Right renal pelvis (tissue), 4 donors: Measurements from ENCODE around the gene MAP1B. TPM values are rescaled to one million over a fixed set of nuclear protein-coding genes. Genes with fewer than 3 reads are reported as not detected.

Source experiments
- DNase-seq, 4 donors: peaks; one replicate each; pipeline ENCODE4 v3.0.0-alpha.2; 2013; ENCODE audit warnings: low read depth in 4 of 4, low spot score in 3 of 4, missing footprints in 1 of 4
- polyA plus RNA-seq, 4 donors: library from polyadenylated mRNA; unstranded; fragments of 120-200 nt; gene quantifications; one replicate each; pipeline ENCODE4 v1.2.1, GENCODE V29; 2013; ENCODE audit not compliant: insufficient read length in 4 of 4

MAP1B gene
- polyA plus RNA-seq, 4 donors = 12.7 to 23.3 (median 13.9) TPM

- no peak for DNase-seq
Measured at GRCh38 chr5:72184408-72184807, 77.1 kb downstream of the MAP1B start.

- no peak for DNase-seq
Measured at GRCh38 chr5:72185496-72186329, 78.4 kb downstream of the MAP1B start.

GRCh38 chr5:72187388-72188075, 80.3 kb downstream of the MAP1B start:
- DNase-seq = no peak

GRCh38 chr5:72188166-72188565, 80.9 kb downstream of the MAP1B start:
- no peak for DNase-seq

GRCh38 chr5:72189146-72189545, 81.9 kb downstream of the MAP1B start:
- DNase-seq = no peak

- DNase-seq = no peak
Measured at GRCh38 chr5:72191404-72191803, 84.1 kb downstream of the MAP1B start.

GRCh38 chr5:72194846-72195245, 87.6 kb downstream of the MAP1B start:
- no peak for DNase-seq

GRCh38 chr5:72195581-72195980, 88.3 kb downstream of the MAP1B start:
- no peak for DNase-seq

- DNase-seq = no peak
Measured at GRCh38 chr5:72197393-72197792, 90.1 kb downstream of the MAP1B start.

- DNase-seq = no peak
Measured at GRCh38 chr5:72199681-72200080, 92.4 kb downstream of the MAP1B start.

GRCh38 chr5:72202331-72202825, 95.1 kb downstream of the MAP1B start:
- DNase-seq = no peak

GRCh38 chr5:72203251-72203845, 96.1 kb downstream of the MAP1B start:
- no peak for DNase-seq

GRCh38 chr5:72204946-72205345, 97.7 kb downstream of the MAP1B start:
- no peak for DNase-seq

GRCh38 chr5:72205431-72206009, 98.2 kb downstream of the MAP1B start:
- DNase-seq = no peak

GRCh38 chr5:72206160-72206559, 98.9 kb downstream of the MAP1B start:
- DNase-seq = no peak

- no peak for DNase-seq
Measured at GRCh38 chr5:72206994-72207393, 99.7 kb downstream of the MAP1B start.

GRCh38 chr5:72208324-72208926, 101.2 kb downstream of the MAP1B start:
- DNase-seq = no peak

- DNase-seq = peak; percentile 12 to 43 (median 29)
Measured at GRCh38 chr5:72209147-72210115, 102.2 kb downstream of the MAP1B start.

- no peak for DNase-seq
Measured at GRCh38 chr5:72210888-72211678, 103.8 kb downstream of the MAP1B start.
